HL-60/S4 treated with phorbol 12-myristate 13-acetate at 8.2 ng/mL for 4 days and 3 days (cell line): ENCODE data around the gene DCUN1D2.

ENCODE experiments used
- in situ Hi-C: fragments of 300-500 bp; cut with MboI; formaldehyde crosslinking; loops from 2 replicates; pipeline ENCODE4 v1.15.0; 2022; ENCODE audit warnings: low sequenced_read_pairs

The DCUN1D2 gene

GRCh38 chr13:113520571-113520970 is 30.1 kb upstream of the DCUN1D2 start:
- in situ Hi-C loops, result no loop called here

GRCh38 chr13:113519556-113519955 is 29.0 kb upstream of the DCUN1D2 start:
- in situ Hi-C loops, result no loop called here

GRCh38 chr13:113518076-113518803 is 27.7 kb upstream of the DCUN1D2 start:
- in situ Hi-C loops, result no loop called here

GRCh38 chr13:113514847-113515246 is 24.3 kb upstream of the DCUN1D2 start:
- in situ Hi-C loops, result no loop called here

- in situ Hi-C loops, result no loop called here
Measured at GRCh38 chr13:113513761-113514160, 23.2 kb upstream of the DCUN1D2 start.

- in situ Hi-C loops, result no loop called here
Measured at GRCh38 chr13:113511361-113511760, 20.9 kb upstream of the DCUN1D2 start.

- in situ Hi-C loops, result no loop called here
Measured at GRCh38 chr13:113510871-113511270, 20.4 kb upstream of the DCUN1D2 start.

- in situ Hi-C loops, result no loop called here
Measured at GRCh38 chr13:113509989-113510388, 19.5 kb upstream of the DCUN1D2 start.

GRCh38 chr13:113508521-113509254 is 18.2 kb upstream of the DCUN1D2 start:
- in situ Hi-C loops, result no loop called here

- in situ Hi-C loops, result no loop called here
Measured at GRCh38 chr13:113507505-113508345, 17.2 kb upstream of the DCUN1D2 start.

GRCh38 chr13:113506871-113507388 is 16.4 kb upstream of the DCUN1D2 start:
- in situ Hi-C loops, result no loop called here

GRCh38 chr13:113506025-113506685 is 15.6 kb upstream of the DCUN1D2 start:
- in situ Hi-C loops, result no loop called here

GRCh38 chr13:113502686-113503085 is 12.2 kb upstream of the DCUN1D2 start:
- in situ Hi-C loops, result no loop called here

GRCh38 chr13:113500530-113501265 is 10.2 kb upstream of the DCUN1D2 start:
- in situ Hi-C loops, result no loop called here

- in situ Hi-C loops, result no loop called here
Measured at GRCh38 chr13:113499936-113500335, 9.4 kb upstream of the DCUN1D2 start.

GRCh38 chr13:113498905-113499304 is 8.4 kb upstream of the DCUN1D2 start:
- in situ Hi-C loops, result no loop called here

GRCh38 chr13:113497217-113497616 is 6.7 kb upstream of the DCUN1D2 start:
- in situ Hi-C loops, result no loop called here

GRCh38 chr13:113495494-113496210 is 5.1 kb upstream of the DCUN1D2 start:
- in situ Hi-C loops, result no loop called here

- in situ Hi-C loops, result no loop called here
Measured at GRCh38 chr13:113493315-113493951, 2.9 kb upstream of the DCUN1D2 start.
